Neuronal stem cell (in vitro differentiated cells): Measurements from ENCODE around the gene VPS35L.
A peak's percentile ranks its signal among the peaks of the same experiment; 100 is the strongest.

Experiments used
- DNase-seq: peaks from one replicate; pipeline ENCODE4 v3.0.0-alpha.2; 2013; ENCODE audit warnings: low spot score
- H2AFZ ChIP-seq: one replicate; pipeline ENCODE4 v1.6.1; 2013; ENCODE audit warnings: mild to moderate bottlenecking, low read length, inconsistent platforms
- H2AK5ac ChIP-seq: 2 replicates; pipeline ENCODE4 v1.6.1; 2013; ENCODE audit warnings: low read depth, mild to moderate bottlenecking, inconsistent platforms, low read length, moderate library complexity, mixed read lengths
- H2BK120ac ChIP-seq: 2 replicates; pipeline ENCODE4 v1.6.1; 2013; ENCODE audit warnings: low read depth, mild to moderate bottlenecking, inconsistent platforms, low read length, moderate library complexity, mixed read lengths
- H2BK12ac ChIP-seq: one replicate; pipeline ENCODE4 v1.6.1; 2013; ENCODE audit warnings: low read length, inconsistent platforms
- H2BK15ac ChIP-seq: 2 replicates; pipeline ENCODE4 v1.6.1; 2013; ENCODE audit warnings: mild to moderate bottlenecking, low read length, inconsistent platforms, mixed read lengths
- H2BK5ac ChIP-seq: one replicate; pipeline ENCODE4 v1.6.1; 2013; ENCODE audit warnings: inconsistent platforms, mild to moderate bottlenecking, low read length, moderate library complexity
- H3K14ac ChIP-seq: one replicate; pipeline ENCODE4 v1.6.1; 2013; ENCODE audit warnings: low read length, inconsistent platforms
- H3K18ac ChIP-seq: 2 replicates; pipeline ENCODE4 v1.6.1; 2013; ENCODE audit warnings: low read length, inconsistent platforms
- H3K23ac ChIP-seq: 2 replicates; pipeline ENCODE4 v1.6.1; 2013; ENCODE audit warnings: low read depth, mild to moderate bottlenecking, mixed read lengths, low read length, inconsistent platforms; ENCODE audit not compliant: poor library complexity
- H3K27ac ChIP-seq: replicated peaks from 3 replicates; pipeline ENCODE4 v1.5.1; 2013; ENCODE audit warnings: low read length, inconsistent platforms
- H3K27me3 ChIP-seq, 3 experiments: 2 replicates each; pipeline ENCODE4 v1.6.1; 2013; ENCODE audit warnings: low read length in 3 of 3, mild to moderate bottlenecking in 2 of 3, inconsistent platforms in 1 of 3, low read depth in 1 of 3, mixed read lengths in 1 of 3, moderate library complexity in 1 of 3; ENCODE audit not compliant: control insufficient read depth in 3 of 3, insufficient read depth in 3 of 3
- H3K36me3 ChIP-seq, 2 donors: replicated peaks in 1 of 2; 2 replicates each; pipeline ENCODE4 v1.6.1; 2013; ENCODE audit warnings: low read length in 2 of 2; ENCODE audit not compliant: control insufficient read depth in 2 of 2, insufficient read depth in 2 of 2
- H3K4ac ChIP-seq: 2 replicates; pipeline ENCODE4 v1.6.1; 2013; ENCODE audit warnings: inconsistent platforms, mild to moderate bottlenecking, low read length, moderate library complexity
- H3K4me1 ChIP-seq, 2 donors: 1 replicate in 1 of 2; 2 replicates in 1 of 2; pipeline ENCODE4 v1.6.1; 2013; ENCODE audit warnings: low read length in 2 of 2, low read depth in 1 of 2; ENCODE audit not compliant: control insufficient read depth in 2 of 2, insufficient read depth in 1 of 2
- H3K4me2 ChIP-seq: one replicate; pipeline ENCODE4 v1.6.1; 2013; ENCODE audit warnings: mild to moderate bottlenecking, low read length, inconsistent platforms; ENCODE audit not compliant: insufficient read depth, poor library complexity, severe bottlenecking
- H3K4me3 ChIP-seq, 2 donors: 2 replicates each; pipeline ENCODE4 v1.5.1; 2013; ENCODE audit warnings: low read length in 2 of 2, mild to moderate bottlenecking in 2 of 2, inconsistent platforms in 1 of 2, moderate library complexity in 1 of 2
- H3K79me1 ChIP-seq: one replicate; pipeline ENCODE4 v1.6.1; 2013; ENCODE audit warnings: low read depth, mild to moderate bottlenecking, inconsistent platforms, low read length, moderate library complexity
- H3K9ac ChIP-seq: one replicate; pipeline ENCODE4 v1.6.1; 2013; ENCODE audit warnings: mild to moderate bottlenecking, low read depth, low read length, inconsistent platforms; ENCODE audit not compliant: poor library complexity
- H3K9me3 ChIP-seq, 2 donors: replicated peaks in 1 of 2; 2 replicates each; pipeline versions ENCODE3 to v1.6.1; 2013; ENCODE audit warnings: low read length in 2 of 2, mild to moderate bottlenecking in 2 of 2, inconsistent platforms in 1 of 2, low read depth in 1 of 2, mixed read lengths in 1 of 2, moderate library complexity in 1 of 2; ENCODE audit not compliant: control insufficient read depth in 2 of 2, insufficient read depth in 1 of 2
- H4K8ac ChIP-seq: one replicate; pipeline ENCODE4 v1.6.1; 2013; ENCODE audit warnings: low read depth, mild to moderate bottlenecking, inconsistent platforms, low read length, moderate library complexity
- H4K91ac ChIP-seq: one replicate; pipeline ENCODE4 v1.6.1; 2013; ENCODE audit warnings: low read length, low read depth, mild to moderate bottlenecking, inconsistent platforms; ENCODE audit not compliant: poor library complexity
- WGBS, 2 donors: extraction: QIAGEN DNeasy Blood & Tissue Kit; methylation state at CpG; one replicate each; pipeline ENCODE4 v1.1.7; 2013; ENCODE audit warnings: missing lambda C conversion rate in 2 of 2, mixed read lengths in 1 of 2; ENCODE audit not compliant: insufficient read length in 2 of 2, insufficient replicate concordance in 1 of 2; ENCODE audit errors: extremely low coverage in 2 of 2; 5-methylcytosine and 5-hydroxymethylcytosine counted together

Gene VPS35L

GRCh38 chr16:19598805-19599510, 43.5 kb downstream of the VPS35L start:
- no peak overlapping the region for H2BK12ac ChIP-seq
- no peaks in the 10 kb centered on the region for H3K79me1 ChIP-seq
- H2BK120ac ChIP-seq, result no peak overlapping the region
- H2BK15ac ChIP-seq, result no peak overlapping the region
- no peak overlapping the region for H3K23ac ChIP-seq
- peaks cover 0 to 7% of the 10 kb centered on the region in 2 donors for H3K4me1 ChIP-seq
- H3K9ac ChIP-seq, result no peak overlapping the region
- H3K36me3 ChIP-seq, result peaks cover 2 to 50% of the 10 kb centered on the region in 2 donors
- no peak overlapping the region for H3K4ac ChIP-seq
- H3K14ac ChIP-seq, result no peak overlapping the region
- H4K8ac ChIP-seq, result no peak overlapping the region
- H2BK5ac ChIP-seq, result no peak overlapping the region
- H3K18ac ChIP-seq, result no peak overlapping the region
- no peak overlapping the region for H3K27ac ChIP-seq
- WGBS, 2 donors, result 100% methylated on average over 1 of the region's 6 CpGs; no CpG with 5 or more reads in 1 of the 2 donors
- no peak overlapping the region for H2AFZ ChIP-seq
- no peak overlapping the region for H2AK5ac ChIP-seq
- no peaks in the 10 kb centered on the region for H3K27me3 ChIP-seq
- no peak for DNase-seq
- H3K4me2 ChIP-seq, result no peak overlapping the region
- no peaks in the 10 kb centered on the region for H3K9me3 ChIP-seq
- no peak overlapping the region for H4K91ac ChIP-seq
- H3K4me3 ChIP-seq, result no peak overlapping the region

- H4K91ac ChIP-seq, result no peak overlapping the region
- H3K9me3 ChIP-seq, result no peaks in the 10 kb centered on the region
- H3K23ac ChIP-seq, result no peak overlapping the region
- H2BK15ac ChIP-seq, result no peak overlapping the region
- DNase-seq, result no peak
- H2AK5ac ChIP-seq, result no peak overlapping the region
- H3K27ac ChIP-seq, result no peak overlapping the region
- no peak overlapping the region for H3K4ac ChIP-seq
- no peak overlapping the region for H2BK120ac ChIP-seq
- H3K79me1 ChIP-seq, result no peaks in the 10 kb centered on the region
- peaks cover 2 to 52% of the 10 kb centered on the region in 2 donors for H3K36me3 ChIP-seq
- H3K4me1 ChIP-seq, result peaks cover 0 to 5% of the 10 kb centered on the region in 2 donors
- WGBS, 2 donors, result no CpG with 5 or more reads among the region's 5 CpGs
- H3K27me3 ChIP-seq, result no peaks in the 10 kb centered on the region
- no peak overlapping the region for H4K8ac ChIP-seq
- no peak overlapping the region for H3K4me2 ChIP-seq
- H3K4me3 ChIP-seq, result no peak overlapping the region
- no peak overlapping the region for H2AFZ ChIP-seq
- H3K9ac ChIP-seq, result no peak overlapping the region
- no peak overlapping the region for H3K14ac ChIP-seq
- H2BK5ac ChIP-seq, result no peak overlapping the region
- H3K18ac ChIP-seq, result no peak overlapping the region
- H2BK12ac ChIP-seq, result no peak overlapping the region
These were observed 44.6 kb downstream of the VPS35L start for GRCh38 chr16:19599968-19600716.

GRCh38 chr16:19601083-19601976, 45.8 kb downstream of the VPS35L start:
- Histone ChIP-seq H3K4ac (no peak overlapping the region), H4K91ac (no peak overlapping the region), H2BK12ac (no peak overlapping the region), H2AK5ac (no peak overlapping the region), H3K9me3 (peaks cover 0 to 8% of the 10 kb centered on the region in 2 donors), H3K27me3 (no peaks in the 10 kb centered on the region), H3K27ac (no peak overlapping the region), H3K79me1 (no peaks in the 10 kb centered on the region), H3K18ac (no peak overlapping the region), H4K8ac (no peak overlapping the region), H3K4me1 (peaks cover 0 to 2% of the 10 kb centered on the region in 2 donors), H2AFZ (peak overlapping the region; percentile 43), H3K23ac (no peak overlapping the region), H3K9ac (no peak overlapping the region), H3K36me3 (peaks cover 2 to 58% of the 10 kb centered on the region in 2 donors), H3K14ac (no peak overlapping the region), H2BK5ac (no peak overlapping the region), H2BK15ac (no peak overlapping the region), H3K4me2 (no peak overlapping the region), H2BK120ac (no peak overlapping the region), H3K4me3 (no peak overlapping the region)
- WGBS, 2 donors, result no CpG with 5 or more reads among the region's 13 CpGs
- peak; percentile 32 for DNase-seq
